Prostate gland (tissue), 2 donors: ENCODE data around the gene RNU1-2. TPM values are rescaled to one million over a fixed set of nuclear protein-coding genes. Genes with fewer than 3 reads are reported as not detected.
A peak's percentile ranks its signal among the peaks of the same experiment; 100 is the strongest.
"Not testable (repeated sequence)": the region's sequence is repeated elsewhere in the genome, so short reads cannot be mapped to it uniquely, and the experiment has no call there.

Source experiments
- DNase-seq: peaks from one replicate; pipeline ENCODE4 v3.0.0-alpha.2; 2019; ENCODE audit warnings: low spot score
- H3K27ac ChIP-seq, 2 donors: fragments of 200-600 bp; sonication (generic); 2 replicates each; pipeline ENCODE4 v1.5.1; 2017 to 2019
- H3K27me3 ChIP-seq: fragments of 200-600 bp; sonication (generic); replicated peaks from 2 replicates; pipeline ENCODE4 v1.5.1; 2019; ENCODE audit not compliant: insufficient read depth
- H3K36me3 ChIP-seq, 2 donors: fragments of 200-600 bp; sonication (generic); 1 replicate in 1 of 2; 2 replicates in 1 of 2; pipeline versions ENCODE4 v1.5.1 to v1.8.1; 2017 to 2019
- H3K4me1 ChIP-seq: fragments of 200-600 bp; sonication (generic); replicated peaks from 2 replicates; pipeline ENCODE4 v1.5.1; 2019
- H3K4me3 ChIP-seq, 2 donors: fragments of 200-600 bp; sonication (generic); 2 replicates each; pipeline ENCODE4 v1.5.1; 2017 to 2019
- H3K9me3 ChIP-seq: fragments of 200-600 bp; sonication (generic); 2 replicates; pipeline ENCODE4 v1.5.1; 2017
- CTCF ChIP-seq, 4 experiments: fragments of 200-600 bp in 2 of 4; fragments of 450-650 bp in 2 of 4; sonication (generic) in 2 of 4; IDR thresholded peaks; 1 replicate in 3 of 4; 2 replicates in 1 of 4; pipeline ENCODE4 v1.5.1; 2016 to 2019; ENCODE audit warnings: antibody characterized with exemption in 4 of 4, mild to moderate bottlenecking in 2 of 4, moderate library complexity in 2 of 4
- POLR2A ChIP-seq: fragments of 450-650 bp; IDR thresholded peaks from one replicate; pipeline ENCODE4 v1.6.1; 2016; ENCODE audit warnings: antibody characterized with exemption, mild to moderate bottlenecking
- POLR2AphosphoS5 ChIP-seq: sonication (generic); formaldehyde crosslinking; IDR thresholded peaks from one replicate; pipeline ENCODE4 v1.6.1; 2017; ENCODE audit warnings: antibody characterized with exemption
- whole genome bisulfite sequencing: methylation state at CpG from one replicate; pipeline ENCODE4 v1.1.5; 2018; 5-methylcytosine and 5-hydroxymethylcytosine counted together
- intact Hi-C: fragments of 100-400 bp; cut with DNase I; formaldehyde crosslinking; loops from one replicate; pipeline ENCODE4 v1.14.2; 2022
- total RNA-seq, 2 donors: library from RNA; depleted of rRNA; stranded (reverse); fragments of >200 nt; gene quantifications; one replicate each; pipeline ENCODE4 v1.1.0, GENCODE V29; 2016

RNU1-2 gene
- total RNA-seq, 2 donors from 2014 or later = under 0.01 TPM

- Histone ChIP-seq H3K9me3 (no peaks in the 10 kb centered on the region), H3K4me1 (no peaks in the 10 kb centered on the region), H3K27ac (no peak overlapping the region), H3K4me3 (no peak overlapping the region), H3K27me3 (no peaks in the 10 kb centered on the region), H3K36me3 (no peaks in the 10 kb centered on the region)
- intact Hi-C loops = no loop called here
- TF ChIP-seq CTCF (IDR thresholded peaks at IDR 0.05) = no peak
- no peak for TF ChIP-seq POLR2AphosphoS5
- no peak for TF ChIP-seq POLR2A
- 96% methylated on average over 20 of the region's 20 CpGs for WGBS
- DNase-seq = no peak
These were observed 8.7 kb upstream of the RNU1-2 start for GRCh38 chr1:16886860-16887605.

GRCh38 chr1:16888860-16889816 lies 6.6 kb upstream of the RNU1-2 start:
- WGBS = 13% methylated on average over 63 of the region's 63 CpGs
- Histone ChIP-seq H3K9me3 (no peaks in the 10 kb centered on the region), H3K36me3 (no peaks in the 10 kb centered on the region), H3K27me3 (no peaks in the 10 kb centered on the region), H3K4me3 (peak overlapping the region; percentile 34 to 36), H3K4me1 (no peaks in the 10 kb centered on the region), H3K27ac (peak overlapping the region; percentile 63 to 66)
- DNase-seq = peak; percentile 42
- intact Hi-C loops = no loop called here
- no peak for TF ChIP-seq POLR2AphosphoS5
- peak in 1 of 4 experiments; percentile 21 for TF ChIP-seq CTCF (IDR thresholded peaks at IDR 0.05)
- TF ChIP-seq POLR2A = no peak

GRCh38 chr1:16890539-16891021 lies 5.2 kb upstream of the RNU1-2 start:
- DNase-seq, intact Hi-C loops, H3K4me1 ChIP-seq, H3K27ac ChIP-seq, H3K4me3 ChIP-seq, H3K36me3 ChIP-seq, H3K27me3 ChIP-seq, H3K9me3 ChIP-seq: not testable (repeated sequence)
- 82% methylated on average over 5 of the region's 5 CpGs for WGBS

- intact Hi-C loops, H3K27ac ChIP-seq, DNase-seq, H3K36me3 ChIP-seq, H3K9me3 ChIP-seq, H3K4me3 ChIP-seq, H3K4me1 ChIP-seq, H3K27me3 ChIP-seq: not testable (repeated sequence)
- WGBS = 59% methylated on average over 4 of the region's 4 CpGs
These were observed 4.7 kb upstream of the RNU1-2 start for GRCh38 chr1:16891057-16891456.

- H3K4me3 ChIP-seq, H3K4me1 ChIP-seq, intact Hi-C loops, H3K27me3 ChIP-seq, H3K9me3 ChIP-seq, H3K36me3 ChIP-seq, H3K27ac ChIP-seq, DNase-seq: not testable (repeated sequence)
- WGBS = 69% methylated on average over 6 of the region's 6 CpGs
These were observed 2.7 kb upstream of the RNU1-2 start for GRCh38 chr1:16892978-16893525.

- H3K4me1 ChIP-seq = not testable (repeated sequence)
These were observed 2.0 kb upstream of the RNU1-2 start for GRCh38 chr1:16893796-16894195.

GRCh38 chr1:16894338-16894737 lies 1.4 kb upstream of the RNU1-2 start:
- H3K27me3 ChIP-seq, DNase-seq, H3K9me3 ChIP-seq, H3K27ac ChIP-seq, H3K36me3 ChIP-seq, intact Hi-C loops, H3K4me1 ChIP-seq, H3K4me3 ChIP-seq: not testable (repeated sequence)
- 60% methylated on average over 6 of the region's 6 CpGs for WGBS

More at GRCh38 chr1:16893796-16894195, 2.0 kb upstream of the RNU1-2 start:
- H3K9me3 ChIP-seq, H3K27me3 ChIP-seq, H3K36me3 ChIP-seq, H3K27ac ChIP-seq, intact Hi-C loops, H3K4me3 ChIP-seq, DNase-seq: not testable (repeated sequence)
- WGBS = 80% methylated on average over 4 of the region's 4 CpGs
